Liver (tissue), 9 donors: Measurements from ENCODE around the gene PCDH7. TPM values are rescaled to one million over a fixed set of nuclear protein-coding genes. Genes with fewer than 3 reads are reported as not detected.

ENCODE experiments used
- DNase-seq: peaks from one replicate; pipeline ENCODE4 v3.0.0-alpha.2; 2017; ENCODE audit warnings: low spot score
- H3K27ac ChIP-seq, 2 donors: one replicate each; pipeline ENCODE4 v1.7.0; 2013; ENCODE audit warnings: inconsistent platforms in 2 of 2, low read length in 2 of 2, control low read depth in 1 of 2, low read depth in 1 of 2, mild to moderate bottlenecking in 1 of 2
- H3K27me3 ChIP-seq, 4 donors: one replicate each; pipeline versions ENCODE4 v1.6.1 to v1.7.0; 2013; ENCODE audit warnings: low read length in 3 of 4, inconsistent platforms in 1 of 4, mild to moderate bottlenecking in 1 of 4, moderate library complexity in 1 of 4; ENCODE audit not compliant: control insufficient read depth in 4 of 4, insufficient read depth in 4 of 4
- H3K36me3 ChIP-seq, 4 donors: one replicate each; pipeline versions ENCODE4 v1.6.1 to v1.7.0; 2013; ENCODE audit warnings: low read length in 3 of 4, mild to moderate bottlenecking in 3 of 4, low read depth in 1 of 4, moderate library complexity in 1 of 4; ENCODE audit not compliant: control insufficient read depth in 4 of 4, insufficient read depth in 3 of 4
- H3K4me1 ChIP-seq, 4 donors: one replicate each; pipeline versions ENCODE4 v1.6.1 to v1.7.0; 2013; ENCODE audit warnings: low read length in 3 of 4, mild to moderate bottlenecking in 3 of 4, moderate library complexity in 1 of 4; ENCODE audit not compliant: control insufficient read depth in 4 of 4, insufficient read depth in 4 of 4
- H3K4me3 ChIP-seq, 3 donors: one replicate each; pipeline versions ENCODE4 v1.6.1 to v1.7.0; 2013; ENCODE audit warnings: low read length in 3 of 3, control low read depth in 1 of 3, low read depth in 1 of 3, mild to moderate bottlenecking in 1 of 3
- H3K9ac ChIP-seq, 2 donors: one replicate each; pipeline ENCODE4 v1.7.0; 2013; ENCODE audit warnings: low read length in 2 of 2, mild to moderate bottlenecking in 2 of 2, moderate library complexity in 2 of 2, control low read depth in 1 of 2, low read depth in 1 of 2
- H3K9me3 ChIP-seq, 4 donors: one replicate each; pipeline versions ENCODE4 v1.6.1 to v1.7.0; 2013; ENCODE audit warnings: low read length in 3 of 4; ENCODE audit not compliant: control insufficient read depth in 4 of 4
- ATF3 ChIP-seq: IDR thresholded peaks from 2 replicates; pipeline ENCODE4 v1.6.1; 2016; ENCODE audit warnings: antibody characterized with exemption
- CTCF ChIP-seq: fragments of 150-350 bp; IDR thresholded peaks from 2 replicates; pipeline ENCODE4 v1.5.1; 2017; ENCODE audit warnings: improper control_type of control experiment, low read depth, low read length; ENCODE audit not compliant: missing input control
- EGR1 ChIP-seq, 2 donors: IDR thresholded peaks; 2 replicates each; pipeline ENCODE4 v1.6.1; 2016 to 2018; ENCODE audit warnings: antibody characterized with exemption in 2 of 2, low read depth in 2 of 2
- FOXA1 ChIP-seq: IDR thresholded peaks from 2 replicates; pipeline ENCODE4 v1.6.1; 2016; ENCODE audit warnings: antibody characterized with exemption
- FOXA2 ChIP-seq: IDR thresholded peaks from 2 replicates; pipeline ENCODE4 v1.6.1; 2016; ENCODE audit warnings: antibody characterized with exemption
- GABPA ChIP-seq, 2 donors: IDR thresholded peaks in 1 of 2; conservative IDR thresholded peaks in 1 of 2; 2 replicates each; pipeline ENCODE4 v1.6.1; 2016; ENCODE audit warnings: antibody characterized with exemption in 2 of 2, mild to moderate bottlenecking in 1 of 2, moderate library complexity in 1 of 2
- HNF4A ChIP-seq, 2 donors: conservative IDR thresholded peaks; 2 replicates each; pipeline ENCODE4 v1.6.1; 2016; ENCODE audit warnings: antibody characterized with exemption in 2 of 2, mild to moderate bottlenecking in 2 of 2
- JUND ChIP-seq, 2 donors: IDR thresholded peaks; 2 replicates each; pipeline ENCODE4 v1.6.1; 2016; ENCODE audit warnings: antibody characterized with exemption in 2 of 2
- MAX ChIP-seq: IDR thresholded peaks from 2 replicates; pipeline ENCODE4 v1.6.1; 2016; ENCODE audit warnings: antibody characterized with exemption
- NR2F2 ChIP-seq: IDR thresholded peaks from 2 replicates; pipeline ENCODE4 v1.6.1; 2016; ENCODE audit warnings: antibody characterized with exemption
- REST ChIP-seq: IDR thresholded peaks from 2 replicates; pipeline ENCODE4 v1.6.1; 2016; ENCODE audit warnings: antibody characterized with exemption, mild to moderate bottlenecking
- RXRA ChIP-seq, 2 donors: IDR thresholded peaks; 2 replicates each; pipeline ENCODE4 v1.6.1; 2017 to 2018; ENCODE audit warnings: antibody characterized with exemption in 2 of 2, mild to moderate bottlenecking in 1 of 2
- SP1 ChIP-seq: IDR thresholded peaks from 2 replicates; pipeline ENCODE4 v1.6.1; 2018; ENCODE audit warnings: antibody characterized with exemption, mild to moderate bottlenecking
- TAF1 ChIP-seq: conservative IDR thresholded peaks from 2 replicates; pipeline ENCODE4 v1.6.1; 2016; ENCODE audit warnings: antibody characterized with exemption, mild to moderate bottlenecking
- YY1 ChIP-seq: IDR thresholded peaks from 2 replicates; pipeline ENCODE4 v1.6.1; 2016; ENCODE audit warnings: antibody characterized with exemption, mild to moderate bottlenecking
- WGBS: extraction: QIAGEN DNeasy Blood & Tissue Kit; methylation state at CpG from one replicate; pipeline ENCODE4 v1.1.7; 2013; 5-methylcytosine and 5-hydroxymethylcytosine counted together
- polyA plus RNA-seq, 2 donors: library from polyadenylated mRNA; stranded (reverse) in 1 of 2; unstranded in 1 of 2; fragments of 200-250 nt in 1 of 2; fragments of >200 nt in 1 of 2; fragmentation: Nextera tagmentation in 1 of 2; extraction: Ambion mirVana in 1 of 2; gene quantifications; one replicate each; pipeline versions ENCODE4 v1.2.1 to v1.2.3, GENCODE V29; 2013 to 2015
- total RNA-seq, 2 donors: library from RNA; depleted of rRNA; stranded (reverse); fragments of >200 nt; gene quantifications; one replicate each; pipeline ENCODE4 v1.2.3, GENCODE V29; 2014
- donor health status: healthy.
- donor health status: healthy.
- donor health status: healthy.
- donor health status: healthy.
- donor health status: healthy.

The PCDH7 gene
- total and polyA plus RNA-seq, 4 donors = 0.32 to 3.0 (median 0.98) TPM

- H3K9ac ChIP-seq = no peak overlapping the region
- H3K36me3 ChIP-seq = no peaks in the 10 kb centered on the region
- no peak overlapping the region for H3K4me3 ChIP-seq
- DNase-seq = no peak
- TF ChIP-seq NR2F2 (no peak), REST (no peak), JUND (IDR thresholded peaks at IDR 0.05) (no peak), YY1 (no peak), TAF1 (no peak)
- no peaks in the 10 kb centered on the region for H3K4me1 ChIP-seq
- H3K27ac ChIP-seq = no peak overlapping the region
- no peaks in the 10 kb centered on the region for H3K9me3 ChIP-seq
- H3K27me3 ChIP-seq = no peaks in the 10 kb centered on the region
These were observed 40.4 kb downstream of the PCDH7 start for GRCh38 chr4:30760551-30760950.

- H3K9me3 ChIP-seq = no peaks in the 10 kb centered on the region
- 61% methylated on average over 3 of the region's 3 CpGs for WGBS
- no peak overlapping the region for H3K9ac ChIP-seq
- TF ChIP-seq FOXA2 = no peak
- TF ChIP-seq HNF4A (conservative IDR thresholded peaks at IDR 0.05) = no peak
- no peak for TF ChIP-seq YY1
- no peak overlapping the region for H3K27ac ChIP-seq
- H3K36me3 ChIP-seq = no peaks in the 10 kb centered on the region
- no peak for DNase-seq
- no peak overlapping the region for H3K4me3 ChIP-seq
- no peaks in the 10 kb centered on the region for H3K27me3 ChIP-seq
- H3K4me1 ChIP-seq = no peaks in the 10 kb centered on the region
These were observed 43.2 kb downstream of the PCDH7 start for GRCh38 chr4:30763321-30763727.

GRCh38 chr4:30765022-30765421 is 44.9 kb downstream of the PCDH7 start:
- no peak for DNase-seq
- Histone ChIP-seq H3K9me3 (no peaks in the 10 kb centered on the region), H3K36me3 (no peaks in the 10 kb centered on the region), H3K9ac (no peak overlapping the region), H3K4me1 (no peaks in the 10 kb centered on the region), H3K27ac (no peak overlapping the region), H3K4me3 (no peak overlapping the region), H3K27me3 (peaks cover 0 to 2% (median 0%) of the 10 kb centered on the region in 4 donors)
- TF ChIP-seq JUND (IDR thresholded peaks at IDR 0.05) (no peak), EGR1 (IDR thresholded peaks at IDR 0.05; ENCODE audit: low read depth in 2 of 2) (no peak), CTCF (no peak), TAF1 (no peak), MAX (no peak), SP1 (no peak), REST (no peak), YY1 (no peak), GABPA (IDR thresholded peaks at IDR 0.05 in 1 of 2, conservative IDR thresholded peaks at IDR 0.05 in 1 of 2) (no peak), FOXA1 (no peak), ATF3 (no peak), RXRA (IDR thresholded peaks at IDR 0.05) (no peak)
- WGBS = 56% methylated on average over 4 of the region's 4 CpGs
